NK-92 treated with Interleukin-12 subunit alpha and Interleukin-12 subunit beta, amount 100 ng/mL, for 24 hours (cell line): Measurements from ENCODE around the gene RBPJL.

Experiments
- DNase-seq: peaks from one replicate; lab custom pipeline; 2025; lab: John Stamatoyannopoulos, UW

Gene RBPJL

GRCh38 chr20:45317826-45318225 lies 11.2 kb downstream of the RBPJL start:
- no peak for DNase-seq

GRCh38 chr20:45318386-45318939 lies 11.8 kb downstream of the RBPJL start:
- no peak for DNase-seq

GRCh38 chr20:45318948-45319347 lies 12.3 kb downstream of the RBPJL start:
- no peak for DNase-seq

GRCh38 chr20:45320948-45321595 lies 14.4 kb downstream of the RBPJL start:
- DNase-seq, result no peak

GRCh38 chr20:45322952-45323383 lies 16.3 kb downstream of the RBPJL start:
- no peak for DNase-seq

GRCh38 chr20:45323731-45324130 lies 17.1 kb downstream of the RBPJL start:
- DNase-seq, result no peak

GRCh38 chr20:45325371-45325770 lies 18.7 kb downstream of the RBPJL start:
- no peak for DNase-seq

GRCh38 chr20:45328451-45328850 lies 21.8 kb downstream of the RBPJL start:
- no peak for DNase-seq

GRCh38 chr20:45329497-45330319 lies 23.1 kb downstream of the RBPJL start:
- no peak for DNase-seq

- no peak for DNase-seq
These were observed 23.8 kb downstream of the RBPJL start for GRCh38 chr20:45330476-45330875.

GRCh38 chr20:45336530-45337366 lies 30.1 kb downstream of the RBPJL start:
- no peak for DNase-seq

- no peak for DNase-seq
These were observed 30.9 kb downstream of the RBPJL start for GRCh38 chr20:45337367-45338120.

- no peak for DNase-seq
These were observed 31.7 kb downstream of the RBPJL start for GRCh38 chr20:45338121-45339030.

GRCh38 chr20:45339084-45339483 lies 32.4 kb downstream of the RBPJL start:
- DNase-seq, result no peak

GRCh38 chr20:45339799-45340198 lies 33.2 kb downstream of the RBPJL start:
- no peak for DNase-seq

- no peak for DNase-seq
These were observed 33.7 kb downstream of the RBPJL start for GRCh38 chr20:45340236-45340847.

GRCh38 chr20:45340951-45341350 lies 34.3 kb downstream of the RBPJL start:
- no peak for DNase-seq

GRCh38 chr20:45341579-45341938 lies 34.9 kb downstream of the RBPJL start:
- no peak for DNase-seq

GRCh38 chr20:45341939-45342854 lies 35.6 kb downstream of the RBPJL start:
- no peak for DNase-seq
